ENCODE data around the gene RPL27. TPM values are rescaled to one million over a fixed set of nuclear protein-coding genes. Genes with fewer than 3 reads are reported as not detected.

Gene RPL27
- total and polyA plus RNA-seq, 2 donors (not counting 3 experiments of a cell fraction or from before 2014, with no cell fraction given), result 1,014 to 2,467 TPM

DNA sequence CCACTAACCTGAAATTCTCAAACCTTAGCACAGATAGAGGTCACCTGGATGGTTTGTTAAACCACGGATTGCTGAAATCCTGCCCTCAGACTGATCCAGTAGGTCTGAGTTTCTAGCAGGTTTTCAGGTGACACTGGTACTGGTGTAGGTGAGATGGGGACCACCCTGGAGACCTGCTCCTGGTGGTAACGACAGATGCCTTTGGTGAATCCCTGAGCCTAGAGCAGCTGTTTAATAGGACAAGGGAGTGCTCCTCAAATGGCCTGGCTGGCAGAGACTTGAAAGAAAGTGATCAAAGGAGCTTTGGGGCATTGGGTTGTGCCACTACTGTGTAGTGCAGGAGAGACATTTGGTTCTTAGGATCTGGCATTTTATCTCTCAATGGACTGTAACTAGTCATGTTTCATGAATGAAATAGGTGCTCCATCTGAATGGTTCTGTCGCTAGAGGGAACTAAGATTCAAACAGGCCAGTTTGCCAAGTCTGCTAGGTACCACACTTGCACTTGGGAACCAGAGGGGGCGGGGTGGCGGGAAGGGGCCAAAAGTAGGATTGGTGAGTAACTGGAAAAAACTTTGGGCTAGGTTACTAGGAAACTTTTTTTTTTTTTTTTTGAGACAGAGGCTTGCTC is 5.4 kb downstream of the RPL27 start:
- Histone ChIP-seq H3K79me2 (ENCODE audit: control insufficient read depth, insufficient read depth, low read length) (peaks cover 23% of the 10 kb centered on the region), H3K4me1 (ENCODE audit: control insufficient read depth, extremely low read depth, insufficient read depth, low read length) (peaks cover 21% of the 10 kb centered on the region), H3K27ac (ENCODE audit: insufficient read depth, low read depth, low read length) (no peak overlapping the region), H3K27me3 (ENCODE audit: control insufficient read depth in 2 of 2, insufficient read depth in 2 of 2, low read length in 2 of 2) (no peaks in the 10 kb centered on the region), H3K36me3 (ENCODE audit: control insufficient read depth in 2 of 2, extremely low read depth in 1 of 2, insufficient read depth in 2 of 2, low read length in 2 of 2) (peaks cover 7 to 25% of the 10 kb centered on the region in 2 experiments), H3K9me1 (replicated peaks; ENCODE audit: control insufficient read depth, extremely low read depth, insufficient read depth, low read length) (no peaks in the 10 kb centered on the region), H3K4me3 (replicated peaks in 1 of 3; ENCODE audit: insufficient read depth in 1 of 3, low read depth in 1 of 3, low read length in 3 of 3) (no peak overlapping the region), H3K9me3 (replicated peaks; ENCODE audit: control insufficient read depth, insufficient read depth, low read length) (no peaks in the 10 kb centered on the region), H2AFZ (ENCODE audit: low read depth, low read length) (no peak overlapping the region), H4K20me1 (replicated peaks; ENCODE audit: control insufficient read depth, extremely low read depth, insufficient read depth, low read length) (no peaks in the 10 kb centered on the region), H3K4me2 (ENCODE audit: insufficient read depth, low read length) (no peak overlapping the region), H3K9ac (replicated peaks; ENCODE audit: extremely low read depth, insufficient read depth, low read length) (no peak overlapping the region)
- no peak for FAIRE-seq
- dilution Hi-C loops (cut with MboI; ENCODE audit: extremely low pct_ligation_motif_present, low sequenced_read_pairs) (no loop called here), intact Hi-C loops (cut with micrococcal nuclease) (no loop called here)
- TF ChIP-seq CTCF (IDR thresholded peaks at IDR 0.05; ENCODE audit: extremely low read depth in 1 of 2, insufficient read depth in 1 of 2, low read depth in 1 of 2, low read length in 2 of 2) (no peak), POLR2A (IDR thresholded peaks at IDR 0.05; ENCODE audit: low read depth, low read length) (no peak), FOS (IDR thresholded peaks at IDR 0.05; ENCODE audit: borderline replicate concordance, insufficient read depth, low read length) (no peak), EZH2 (IDR thresholded peaks at IDR 0.05; ENCODE audit: borderline replicate concordance, low read depth, low read length, severe bottlenecking) (no peak), POLR2AphosphoS5 (IDR thresholded peaks at IDR 0.05; ENCODE audit: insufficient read depth, low read depth, low read length) (peak; percentile 3), MYC (IDR thresholded peaks at IDR 0.05; ENCODE audit: low read depth, low read length) (no peak)
- DNase-seq (ENCODE audit: low read depth, low spot score), result no peak
- CTCF ChIA-PET, result no interaction called here
- no TSS peak for BruUV-seq (replicated peaks)
- POLR2A ChIA-PET, result no interaction called here

Measured in endothelial cell of umbilical vein (primary cell).